ENCODE results near the gene TADA2A.

The TADA2A gene

DNA sequence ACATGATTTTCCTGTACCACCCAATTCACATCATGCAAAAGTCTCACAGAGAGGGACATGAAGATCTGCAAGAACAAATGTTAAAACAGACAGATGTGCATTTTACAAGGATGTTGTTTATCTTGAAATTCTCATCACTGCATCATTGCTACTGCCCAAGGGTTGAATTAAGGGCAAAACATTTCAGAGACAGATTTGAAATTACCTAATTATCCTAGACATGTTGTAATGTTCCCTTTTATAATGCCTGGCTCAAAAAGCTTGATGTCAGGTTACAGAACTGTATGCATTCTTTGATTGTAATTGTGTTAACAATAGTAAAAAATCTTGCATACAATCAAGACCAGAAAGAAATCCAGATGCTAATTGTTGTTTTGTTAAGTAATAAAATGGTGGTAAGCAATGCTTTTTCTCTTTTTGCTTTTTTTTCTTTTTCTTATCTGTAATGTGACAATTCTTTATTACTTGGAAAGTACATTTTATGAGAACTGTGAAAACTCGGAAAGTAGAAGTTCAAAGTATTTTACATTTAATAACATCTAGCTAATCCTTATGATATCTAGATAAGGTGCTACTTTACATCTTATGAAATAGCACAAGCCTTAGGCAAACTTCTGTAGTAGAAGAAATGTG, 79.4 kb downstream of the TADA2A start:
- TF ChIP-seq ZNF384 (IDR thresholded peaks at IDR 0.05) (no peak), FOXM1 (IDR thresholded peaks at IDR 0.05; ENCODE audit: borderline replicate concordance) (no peak), FOXA1 (IDR thresholded peaks at IDR 0.05) (no peak), SUZ12 (IDR thresholded peaks at IDR 0.05) (no peak), SP1 (IDR thresholded peaks at IDR 0.05) (no peak), LEF1 (IDR thresholded peaks at IDR 0.05; ENCODE audit: borderline replicate concordance) (no peak), L3MBTL2 (conservative IDR thresholded peaks at IDR 0.05) (no peak)
- no peak for DNase-seq (ENCODE audit: extremely low spot score)
- ChIA-PET POLR2A (interaction anchor here (2.0 kb wide), 1 partner anchor 79 kb away, joined by 5 read pairs; the partner anchor contains the start of genes ACACA and TADA2A), CTCF (interaction anchor here (0.7 kb wide), 1 partner anchor 76 kb away, joined by 8 read pairs; no protein-coding TSS in a partner anchor)

DNA sequence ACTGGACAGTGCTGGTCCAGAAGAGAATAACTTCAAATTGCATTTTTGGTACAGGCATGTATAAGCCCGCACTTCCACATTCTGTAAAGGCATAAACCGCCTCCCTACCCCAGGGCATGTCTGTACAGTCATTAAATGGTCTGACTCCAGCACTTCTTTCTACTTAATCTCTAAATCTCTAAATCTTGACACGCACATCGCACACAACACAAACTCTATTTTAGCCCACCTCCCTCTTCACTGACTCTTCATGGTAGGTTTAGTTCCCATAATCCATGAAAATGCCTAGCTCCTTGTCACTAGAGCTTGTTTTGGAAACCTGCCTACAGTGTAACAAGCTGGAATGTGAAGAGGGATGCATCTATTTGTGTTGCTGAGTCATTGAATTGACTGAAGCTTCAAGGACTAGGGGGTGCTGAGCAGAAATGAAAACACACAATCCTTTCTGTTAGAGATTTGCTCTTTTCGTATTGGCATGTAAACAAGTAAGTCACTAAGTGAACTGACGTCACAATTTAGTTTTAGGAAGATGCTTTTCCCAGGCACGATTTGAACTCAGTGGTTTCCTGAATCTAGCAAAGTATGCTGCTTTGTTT, 81.4 kb downstream of the TADA2A start:
- ChIA-PET POLR2A (interaction anchor here (0.5 to 1.2 kb wide), 4 partner anchors 11 to 812 kb away, joined by 3 to 5 read pairs (median 3); partner anchors contain the start of genes ACACA and TADA2A), CTCF (no interaction called here)
- TF ChIP-seq FOXM1 (IDR thresholded peaks at IDR 0.05; ENCODE audit: borderline replicate concordance): no peak
- TF ChIP-seq, protein P1, sequence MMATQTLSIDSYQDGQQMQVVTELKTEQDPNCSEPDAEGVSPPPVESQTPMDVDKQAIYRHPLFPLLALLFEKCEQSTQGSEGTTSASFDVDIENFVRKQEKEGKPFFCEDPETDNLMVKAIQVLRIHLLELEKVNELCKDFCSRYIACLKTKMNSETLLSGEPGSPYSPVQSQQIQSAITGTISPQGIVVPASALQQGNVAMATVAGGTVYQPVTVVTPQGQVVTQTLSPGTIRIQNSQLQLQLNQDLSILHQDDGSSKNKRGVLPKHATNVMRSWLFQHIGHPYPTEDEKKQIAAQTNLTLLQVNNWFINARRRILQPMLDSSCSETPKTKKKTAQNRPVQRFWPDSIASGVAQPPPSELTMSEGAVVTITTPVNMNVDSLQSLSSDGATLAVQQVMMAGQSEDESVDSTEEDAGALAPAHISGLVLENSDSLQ (IDR thresholded peaks at IDR 0.05): 0 out of 2 replicates have a peak, but pooled peaks have one; percentile 2
- DNase-seq (ENCODE audit: extremely low spot score): peak; percentile 11

DNA sequence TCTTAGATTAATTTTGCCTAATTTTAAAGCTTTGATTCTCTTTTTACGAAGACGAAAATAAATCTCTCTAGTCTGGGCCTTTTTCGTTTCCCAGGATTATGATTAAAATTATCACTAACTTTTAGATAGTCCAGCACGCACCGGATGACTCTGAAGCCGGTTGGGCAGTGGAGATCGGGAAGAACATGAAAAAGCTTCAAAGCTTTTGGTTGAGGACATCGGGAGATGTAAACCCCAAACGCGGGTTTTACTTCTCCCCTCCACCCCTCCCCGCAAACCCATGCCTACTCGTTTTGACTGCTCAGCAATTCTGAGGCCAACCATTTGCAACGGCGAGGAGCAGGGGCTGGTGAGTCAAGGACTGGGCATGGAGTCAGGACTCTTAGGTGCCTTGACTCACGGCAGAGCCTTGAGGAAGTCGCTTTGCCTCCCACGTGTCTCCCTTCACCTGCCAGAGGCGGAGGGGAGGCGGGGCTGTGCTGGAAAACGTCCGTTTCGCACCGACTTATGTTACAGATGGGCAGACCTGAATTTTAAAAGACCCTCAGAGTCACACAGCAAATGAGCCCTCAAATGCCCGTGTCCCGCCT, 82.0 kb downstream of the TADA2A start:
- ChIA-PET POLR2A (interaction anchor here (0.5 to 1.2 kb wide), 7 partner anchors 11 to 811 kb away, joined by 3 to 5 read pairs (median 3); partner anchors contain the start of genes ACACA and TADA2A), CTCF (no interaction called here)
- no peak for TF ChIP-seq NFRKB (IDR thresholded peaks at IDR 0.05)
- peak; percentile 70 for TF ChIP-seq L3MBTL2 (conservative IDR thresholded peaks at IDR 0.05)
- peak; percentile 19 for DNase-seq (ENCODE audit: extremely low spot score)

DNA sequence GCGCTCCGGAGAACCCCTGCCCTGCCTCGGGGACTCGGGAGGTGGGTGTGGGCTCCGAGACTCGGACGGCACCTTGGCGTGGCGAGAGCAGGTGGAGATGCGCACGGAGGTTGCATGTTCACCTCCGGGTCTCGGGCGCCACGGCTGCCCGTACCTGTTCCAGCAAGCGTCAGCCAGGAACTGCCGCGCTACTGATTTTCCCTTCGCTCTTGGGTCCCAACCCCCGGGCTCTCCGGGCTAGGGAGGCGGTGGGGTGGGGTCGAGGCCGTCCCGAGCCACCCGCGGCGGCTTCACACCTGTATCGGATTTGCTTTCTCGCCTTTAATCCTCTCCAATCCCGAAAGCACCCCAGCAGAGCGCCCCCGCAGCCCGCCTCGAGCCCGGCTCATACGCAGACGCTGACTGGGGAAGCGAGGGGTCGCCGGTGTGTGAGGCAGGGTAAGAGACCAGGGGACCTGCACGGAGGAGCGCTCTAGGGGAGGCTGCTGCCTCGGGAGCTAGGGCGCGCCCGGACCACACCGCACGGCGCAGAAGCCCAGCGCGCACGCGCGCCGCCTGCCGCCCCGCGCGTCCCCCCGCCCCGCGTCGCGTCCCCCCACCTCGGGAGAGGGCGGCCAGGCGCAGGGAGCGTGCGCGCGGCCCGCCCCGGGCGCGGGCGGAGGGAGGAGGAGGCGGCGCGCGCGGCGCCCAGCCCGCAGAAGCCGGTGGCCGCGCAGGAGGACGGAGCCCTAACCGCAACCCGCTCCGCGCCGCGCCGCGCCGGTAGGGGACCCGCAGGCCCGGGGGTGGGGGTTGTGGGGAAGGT, 82.7 kb downstream of the TADA2A start, which contains the start of gene DUSP14:
TSS of gene DUSP14 (plus strand) at position 695 of the 805 bp plus-strand sequence. CDS start 22,382 bp downstream, outside the sequence.
- ChIA-PET POLR2A (interaction anchor here (0.5 to 1.0 kb wide), 6 partner anchors 12 to 217 kb away, joined by 3 to 5 read pairs (median 3); partner anchors contain the start of genes ACACA and TADA2A), CTCF (no interaction called here)
- peak; percentile 88 for DNase-seq (ENCODE audit: extremely low spot score)
- TF ChIP-seq TARDBP (IDR thresholded peaks at IDR 0.05) (no peak), L3MBTL2 (conservative IDR thresholded peaks at IDR 0.05) (peak; percentile 17)

DNA sequence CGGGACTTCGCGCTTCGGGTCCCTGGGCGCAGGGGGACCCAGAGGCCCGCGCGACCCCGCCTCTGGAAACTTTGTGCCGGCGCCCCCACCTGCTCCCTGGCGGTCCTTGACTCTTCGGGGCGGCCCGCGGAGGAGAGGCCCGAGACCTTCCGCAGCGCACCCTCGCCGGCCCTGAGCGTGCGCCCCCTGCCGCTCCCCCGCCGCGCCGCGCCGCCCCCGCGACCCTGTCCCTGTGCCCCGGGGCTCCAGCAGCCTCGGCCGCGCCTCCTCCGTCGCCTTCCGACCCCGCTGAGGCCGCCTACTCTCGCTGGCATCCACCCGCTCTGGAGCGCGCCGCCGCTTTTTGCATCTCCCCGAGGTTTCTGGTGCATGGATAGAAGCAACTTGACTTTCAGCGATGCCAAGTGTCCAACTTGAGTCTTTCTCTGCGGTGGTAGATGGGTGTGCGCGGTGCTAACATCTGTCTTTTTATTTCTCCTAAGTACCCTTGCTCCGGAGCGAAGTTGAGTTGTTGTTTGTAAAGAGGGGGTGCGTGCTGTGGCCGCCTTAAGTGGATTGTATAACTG, 83.4 kb downstream of the TADA2A start:
- peak; percentile 34 for DNase-seq (ENCODE audit: extremely low spot score)
- ChIA-PET CTCF (interaction anchor here (0.6 kb wide), 1 partner anchor 10 kb away, joined by 4 read pairs; no protein-coding TSS in a partner anchor), POLR2A (interaction anchor here (0.5 to 1.4 kb wide), 7 partner anchors 10 to 217 kb away, joined by 3 to 5 read pairs (median 3); partner anchors contain the start of genes ACACA and TADA2A)
- no peak for TF ChIP-seq CTBP1 (IDR thresholded peaks at IDR 0.05; ENCODE audit: borderline replicate concordance)
- no peak for TF ChIP-seq FOXM1 (IDR thresholded peaks at IDR 0.05; ENCODE audit: borderline replicate concordance)
- TF ChIP-seq LEF1 (IDR thresholded peaks at IDR 0.05; ENCODE audit: borderline replicate concordance): no peak

DNA sequence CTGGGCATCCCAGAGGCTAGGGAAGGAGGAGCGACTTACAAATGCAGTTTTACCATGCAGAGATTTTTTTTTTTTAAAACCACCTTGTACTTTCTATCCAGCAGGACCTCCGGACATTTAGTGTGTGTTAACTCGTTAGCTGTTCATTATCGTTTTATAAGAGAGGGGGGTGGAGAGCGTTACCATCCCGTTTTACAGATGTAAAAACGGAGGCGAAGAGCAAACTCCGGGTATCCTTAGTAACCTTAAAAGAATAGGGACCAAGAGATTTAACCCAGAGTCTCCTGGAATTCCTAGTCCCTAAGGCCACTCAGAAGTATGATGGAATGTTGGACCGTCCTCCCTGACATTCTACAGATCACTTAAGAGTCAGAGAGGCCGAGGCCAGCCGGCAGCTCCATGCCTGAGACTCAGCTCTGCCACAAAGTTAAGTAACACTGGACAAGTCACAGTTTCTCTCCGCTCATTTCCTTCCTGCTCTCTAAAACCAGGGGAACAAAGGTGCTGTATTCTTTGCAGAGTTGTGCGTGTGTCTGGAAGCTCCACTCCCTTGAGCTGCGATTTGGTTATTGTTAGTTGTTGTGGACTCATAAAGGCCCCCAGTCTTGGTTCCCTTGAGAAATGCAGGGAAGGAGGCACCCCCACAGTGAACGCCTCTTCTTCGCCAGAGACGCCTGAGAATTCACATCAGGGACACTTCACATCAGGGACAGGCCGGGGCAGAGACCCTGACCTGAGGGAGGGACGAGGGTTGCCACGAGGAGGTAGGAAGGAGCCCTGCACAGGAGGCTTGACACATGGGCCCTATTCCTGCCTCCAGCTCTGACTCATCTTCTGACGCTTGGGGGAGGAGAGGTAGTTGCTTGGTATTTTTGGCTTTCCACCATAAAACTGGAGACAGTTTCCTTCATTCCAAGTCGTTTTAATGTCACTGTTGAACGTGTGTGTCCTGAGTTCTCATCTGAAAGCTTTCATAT, 84.2 kb downstream of the TADA2A start:
- ChIA-PET CTCF (interaction anchor here (0.6 kb wide), 1 partner anchor 11 kb away, joined by 4 read pairs; no protein-coding TSS in a partner anchor), POLR2A (interaction anchor here (0.7 to 1.4 kb wide), 4 partner anchors 9 to 280 kb away, joined by 3 to 5 read pairs (median 3); no protein-coding TSS in a partner anchor)
- peak; percentile 33 for DNase-seq (ENCODE audit: extremely low spot score)
- peak; percentile 76 for TF ChIP-seq L3MBTL2 (conservative IDR thresholded peaks at IDR 0.05)
- no peak for TF ChIP-seq ZNF384 (IDR thresholded peaks at IDR 0.05)

DNA sequence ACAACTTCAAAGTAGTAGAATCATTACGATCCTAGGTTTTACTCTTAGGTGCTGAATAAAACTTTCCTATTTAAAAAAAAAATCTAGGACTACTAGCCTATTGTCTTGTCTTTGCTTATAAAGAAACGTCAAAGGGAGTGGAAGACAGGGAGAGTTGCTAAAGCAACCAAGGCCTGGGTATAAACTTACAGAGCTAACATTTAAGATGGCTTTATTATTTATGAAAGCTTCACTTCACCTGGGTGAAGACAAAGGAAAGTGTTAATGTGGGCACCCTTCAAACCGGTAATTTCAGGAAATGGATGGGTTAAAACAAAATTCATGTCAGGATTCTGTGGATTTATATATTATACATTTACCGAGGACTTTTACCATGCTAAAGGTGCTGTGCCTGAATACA, 85.5 kb downstream of the TADA2A start:
- no peak for DNase-seq (ENCODE audit: extremely low spot score)
- TF ChIP-seq FOXM1 (IDR thresholded peaks at IDR 0.05; ENCODE audit: borderline replicate concordance) (no peak), FOXK2 (IDR thresholded peaks at IDR 0.05) (no peak), FOXA1 (IDR thresholded peaks at IDR 0.05) (no peak), SUZ12 (IDR thresholded peaks at IDR 0.05) (no peak), ZNF384 (IDR thresholded peaks at IDR 0.05) (no peak), TARDBP (IDR thresholded peaks at IDR 0.05) (no peak)
- TF ChIP-seq, protein P1 (IDR thresholded peaks at IDR 0.05): no peak
- ChIA-PET POLR2A (interaction anchor here (0.8 kb wide), 1 partner anchor 85 kb away, joined by 3 read pairs; no protein-coding TSS in a partner anchor), CTCF (interaction anchor here (0.7 kb wide), 2 partner anchors 16 to 55 kb away, joined by 4 to 6 read pairs; no protein-coding TSS in a partner anchor)

Measured in HEK293T (cell line).